MM.1S (cell line): ENCODE data around the gene CALD1.

ENCODE experiments used
- DNase-seq: peaks from one replicate; pipeline ENCODE4 v3.0.0-alpha.2; 2015
- H2AFZ ChIP-seq: fragments of 300-600 bp; sonication (generic); 2 replicates; pipeline ENCODE4 v1.6.0; 2016; ENCODE audit warnings: antibody characterized with exemption, low read length
- H3F3A ChIP-seq: fragments of 300-600 bp; sonication (generic); 2 replicates; pipeline ENCODE4 v1.6.1; 2016; ENCODE audit warnings: mild to moderate bottlenecking, antibody characterized with exemption, low read length, moderate library complexity, mixed read lengths; ENCODE audit not compliant: insufficient read depth
- H3K27ac ChIP-seq: fragments of 300-600 bp; sonication (generic); 2 replicates; pipeline ENCODE4 v1.5.1; 2016; ENCODE audit warnings: mild to moderate bottlenecking, low read length
- H3K27me3 ChIP-seq: fragments of 300-600 bp; sonication (generic); replicated peaks from 2 replicates; pipeline ENCODE4 v1.6.0; 2016; ENCODE audit warnings: low read length; ENCODE audit not compliant: insufficient read depth
- H3K36me3 ChIP-seq: fragments of 300-600 bp; sonication (generic); replicated peaks from 2 replicates; pipeline ENCODE4 v1.6.1; 2016; ENCODE audit warnings: mild to moderate bottlenecking, low read length, mixed read lengths; ENCODE audit not compliant: insufficient read depth
- H3K4me1 ChIP-seq: fragments of 300-600 bp; sonication (generic); 2 replicates; pipeline ENCODE4 v1.6.1; 2016; ENCODE audit warnings: low read length, mixed read lengths
- H3K4me2 ChIP-seq: fragments of 300-600 bp; sonication (generic); 2 replicates; pipeline ENCODE4 v1.6.0; 2016; ENCODE audit warnings: low read depth, low read length
- H3K4me3 ChIP-seq: fragments of 300-600 bp; sonication (generic); 2 replicates; pipeline ENCODE4 v1.5.1; 2016; ENCODE audit warnings: low read length, mixed read lengths
- H3K79me2 ChIP-seq: fragments of 300-600 bp; sonication (generic); 2 replicates; pipeline ENCODE4 v1.6.1; 2016; ENCODE audit warnings: mixed run types, low read length, mixed read lengths
- H3K9ac ChIP-seq: fragments of 300-600 bp; sonication (generic); 2 replicates; pipeline ENCODE4 v1.6.1; 2016; ENCODE audit warnings: low read length, mixed read lengths
- H3K9me2 ChIP-seq: fragments of 300-600 bp; sonication (generic); replicated peaks from 2 replicates; pipeline ENCODE4 v1.6.1; 2016; ENCODE audit warnings: mild to moderate bottlenecking, low read length, mixed read lengths; ENCODE audit not compliant: insufficient read depth
- H3K9me3 ChIP-seq: fragments of 300-600 bp; sonication (generic); replicated peaks from 2 replicates; pipeline ENCODE4 v1.6.1; 2016; ENCODE audit warnings: mild to moderate bottlenecking, low read length, mixed read lengths; ENCODE audit not compliant: insufficient read depth
- H4K20me1 ChIP-seq: fragments of 300-600 bp; sonication (generic); 2 replicates; pipeline ENCODE4 v1.6.1; 2016; ENCODE audit warnings: mild to moderate bottlenecking, low read length, moderate library complexity, mixed read lengths; ENCODE audit not compliant: insufficient read depth
- EZH2 ChIP-seq: fragments of 300-600 bp; sonication (generic); optimal IDR thresholded peaks from 2 replicates; pipeline ENCODE3; 2017; ENCODE audit warnings: low read depth, mild to moderate bottlenecking, antibody characterized with exemption, low read length, mixed read lengths
- EZH2phosphoT487 ChIP-seq: fragments of 300-600 bp; sonication (generic); IDR thresholded peaks from 2 replicates; pipeline ENCODE4 v1.6.1; 2018; ENCODE audit warnings: antibody characterized with exemption, low read length
- TF ChIP-seq, protein P1 (sequence below): fragments of 300-600 bp; sonication (generic); IDR thresholded peaks from 2 replicates; pipeline ENCODE4 v1.5.1; 2016; ENCODE audit warnings: antibody characterized with exemption, low read length, mixed read lengths

The CALD1 gene

DNA sequence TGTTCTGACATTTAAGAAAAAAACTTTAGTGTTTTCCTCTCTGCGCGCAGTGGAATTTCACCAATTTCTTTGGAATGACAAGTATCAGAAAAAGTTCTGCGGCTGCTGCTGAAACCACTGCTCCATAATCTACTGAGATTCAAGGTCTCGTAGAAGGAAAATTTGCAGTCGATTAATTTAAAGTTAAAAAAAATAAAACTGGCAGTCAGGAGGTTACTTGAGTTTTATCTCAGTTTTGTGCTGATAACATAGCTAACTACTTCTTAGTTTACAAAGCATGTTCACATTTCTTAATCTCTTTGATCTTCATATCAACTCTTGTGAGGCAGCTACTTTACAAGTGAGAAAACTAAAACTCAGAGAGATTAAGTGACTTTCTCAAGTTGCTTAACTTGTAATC is 18.2 kb upstream of the CALD1 start:
- DNase-seq: no peak
- no peaks in the 10 kb centered on the region for H4K20me1 ChIP-seq
- no peaks in the 10 kb centered on the region for H3K9me3 ChIP-seq
- no peak overlapping the region for H3K27ac ChIP-seq
- H3K27me3 ChIP-seq: no peaks in the 10 kb centered on the region
- no peaks in the 10 kb centered on the region for H3F3A ChIP-seq
- no peaks in the 10 kb centered on the region for H3K36me3 ChIP-seq
- H3K4me3 ChIP-seq: no peak overlapping the region
- H3K9ac ChIP-seq: no peak overlapping the region
- no peaks in the 10 kb centered on the region for H3K79me2 ChIP-seq
- no peaks in the 10 kb centered on the region for H3K9me2 ChIP-seq
- H2AFZ ChIP-seq: no peak overlapping the region
- no peaks in the 10 kb centered on the region for H3K4me1 ChIP-seq
- TF ChIP-seq, protein P1, sequence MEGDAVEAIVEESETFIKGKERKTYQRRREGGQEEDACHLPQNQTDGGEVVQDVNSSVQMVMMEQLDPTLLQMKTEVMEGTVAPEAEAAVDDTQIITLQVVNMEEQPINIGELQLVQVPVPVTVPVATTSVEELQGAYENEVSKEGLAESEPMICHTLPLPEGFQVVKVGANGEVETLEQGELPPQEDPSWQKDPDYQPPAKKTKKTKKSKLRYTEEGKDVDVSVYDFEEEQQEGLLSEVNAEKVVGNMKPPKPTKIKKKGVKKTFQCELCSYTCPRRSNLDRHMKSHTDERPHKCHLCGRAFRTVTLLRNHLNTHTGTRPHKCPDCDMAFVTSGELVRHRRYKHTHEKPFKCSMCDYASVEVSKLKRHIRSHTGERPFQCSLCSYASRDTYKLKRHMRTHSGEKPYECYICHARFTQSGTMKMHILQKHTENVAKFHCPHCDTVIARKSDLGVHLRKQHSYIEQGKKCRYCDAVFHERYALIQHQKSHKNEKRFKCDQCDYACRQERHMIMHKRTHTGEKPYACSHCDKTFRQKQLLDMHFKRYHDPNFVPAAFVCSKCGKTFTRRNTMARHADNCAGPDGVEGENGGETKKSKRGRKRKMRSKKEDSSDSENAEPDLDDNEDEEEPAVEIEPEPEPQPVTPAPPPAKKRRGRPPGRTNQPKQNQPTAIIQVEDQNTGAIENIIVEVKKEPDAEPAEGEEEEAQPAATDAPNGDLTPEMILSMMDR: no peak
- H3K4me2 ChIP-seq: no peak overlapping the region

DNA sequence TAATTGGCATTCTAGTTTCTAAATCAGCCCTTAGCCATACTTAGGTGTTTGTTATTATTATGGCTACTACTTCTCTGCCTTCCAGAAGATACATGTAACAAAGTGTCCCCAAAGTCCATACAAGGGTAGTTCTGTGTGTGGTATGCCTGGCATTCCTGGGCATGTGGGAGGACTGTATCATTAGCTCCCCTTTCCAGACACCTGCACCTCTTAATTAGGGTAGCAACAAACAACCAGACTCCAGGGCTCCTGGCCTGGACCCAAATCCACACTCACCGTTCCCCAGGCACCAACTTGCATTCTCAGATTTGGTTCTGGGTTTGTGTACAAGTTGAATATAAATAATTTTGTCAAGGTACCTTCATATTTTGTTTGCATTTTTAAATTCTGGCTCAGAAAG is 15.5 kb upstream of the CALD1 start:
- Histone ChIP-seq H3F3A (no peaks in the 10 kb centered on the region), H3K9me3 (no peaks in the 10 kb centered on the region), H3K4me1 (no peaks in the 10 kb centered on the region), H3K9ac (no peak overlapping the region), H3K9me2 (no peaks in the 10 kb centered on the region), H3K27ac (no peak overlapping the region), H3K4me2 (no peak overlapping the region), H2AFZ (no peak overlapping the region), H3K4me3 (no peak overlapping the region), H3K27me3 (no peaks in the 10 kb centered on the region), H3K79me2 (no peaks in the 10 kb centered on the region), H4K20me1 (no peaks in the 10 kb centered on the region), H3K36me3 (no peaks in the 10 kb centered on the region)
- DNase-seq: no peak
- TF ChIP-seq EZH2 (no peak), EZH2phosphoT487 (no peak)

DNA sequence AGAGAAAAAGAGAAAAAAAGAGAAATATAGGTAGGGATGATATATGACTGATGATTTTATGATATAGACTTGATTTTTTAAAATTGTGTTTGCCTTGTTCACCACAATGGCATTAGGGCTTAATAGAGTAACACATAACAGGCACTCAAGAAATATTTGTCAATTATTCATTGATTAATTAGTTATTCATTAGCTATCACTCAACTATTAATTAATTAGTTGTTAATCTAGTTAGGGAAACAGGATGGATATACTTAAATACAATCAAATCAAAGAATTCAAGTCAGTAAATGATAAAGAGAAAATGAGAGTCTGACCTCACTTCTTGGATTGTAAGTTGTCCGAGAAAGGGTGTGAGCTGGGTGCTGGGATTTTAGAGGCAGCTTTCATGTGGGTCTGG is 15.1 kb upstream of the CALD1 start:
- no peaks in the 10 kb centered on the region for H3K79me2 ChIP-seq
- H3K9ac ChIP-seq: no peak overlapping the region
- H3K4me2 ChIP-seq: no peak overlapping the region
- DNase-seq: no peak
- H3K36me3 ChIP-seq: no peaks in the 10 kb centered on the region
- no peaks in the 10 kb centered on the region for H3K9me2 ChIP-seq
- no peak for TF ChIP-seq EZH2
- TF ChIP-seq, protein P1: no peak
- TF ChIP-seq EZH2phosphoT487: no peak
- H3K4me1 ChIP-seq: no peaks in the 10 kb centered on the region
- no peak overlapping the region for H3K27ac ChIP-seq
- no peaks in the 10 kb centered on the region for H3K9me3 ChIP-seq
- H4K20me1 ChIP-seq: no peaks in the 10 kb centered on the region
- H2AFZ ChIP-seq: no peak overlapping the region
- no peaks in the 10 kb centered on the region for H3F3A ChIP-seq
- no peaks in the 10 kb centered on the region for H3K27me3 ChIP-seq
- H3K4me3 ChIP-seq: no peak overlapping the region

DNA sequence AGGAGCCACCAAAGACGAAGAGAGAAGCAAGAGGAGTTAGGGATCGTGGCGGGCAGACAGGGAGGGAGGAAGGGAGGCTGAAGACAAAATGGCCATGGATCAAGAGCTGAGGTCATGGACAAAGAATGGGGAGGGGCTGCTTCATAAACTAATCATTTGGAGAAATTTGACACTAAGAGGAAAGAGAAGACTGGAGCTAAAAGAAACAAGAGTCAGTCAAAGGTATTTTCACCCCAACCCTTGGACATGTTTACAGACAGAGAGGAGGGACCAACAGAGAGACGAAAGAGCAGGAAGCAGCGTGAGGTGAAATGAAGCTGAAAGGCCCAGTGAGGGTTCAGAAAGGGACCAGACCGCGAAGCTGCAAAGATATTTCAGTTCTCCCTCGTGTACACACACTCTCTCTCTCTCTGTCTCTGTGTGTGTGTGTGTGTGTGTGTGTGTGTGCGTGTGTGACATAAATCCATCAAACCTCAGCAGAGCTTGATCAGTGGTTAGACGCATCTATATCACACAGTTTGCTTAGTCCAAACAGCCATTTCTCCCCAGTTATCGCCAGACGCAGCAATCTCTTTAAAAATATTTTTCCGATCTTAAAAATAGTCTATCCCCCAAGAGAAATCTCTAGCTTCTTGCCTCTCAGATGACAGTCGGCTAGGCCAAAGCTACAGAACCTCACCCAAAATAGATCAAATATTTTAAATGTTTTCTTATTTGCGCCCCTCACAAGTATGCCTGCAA is 12.5 kb upstream of the CALD1 start:
- Histone ChIP-seq H3K9me3 (no peaks in the 10 kb centered on the region), H3K27me3 (no peaks in the 10 kb centered on the region), H3K4me2 (no peak overlapping the region), H3F3A (no peaks in the 10 kb centered on the region), H4K20me1 (no peaks in the 10 kb centered on the region), H3K9ac (no peak overlapping the region), H3K79me2 (no peaks in the 10 kb centered on the region), H3K36me3 (no peaks in the 10 kb centered on the region), H2AFZ (no peak overlapping the region), H3K27ac (no peak overlapping the region), H3K4me3 (no peak overlapping the region), H3K9me2 (no peaks in the 10 kb centered on the region), H3K4me1 (no peaks in the 10 kb centered on the region)
- no peak for DNase-seq
- no peak for TF ChIP-seq EZH2
- TF ChIP-seq EZH2phosphoT487: no peak
- TF ChIP-seq, protein P1: no peak
